ENCODE measurements around the gene CCNI2. TPM values are rescaled to one million over a fixed set of nuclear protein-coding genes. Genes with fewer than 3 reads are reported as not detected.

The CCNI2 gene, protein sequence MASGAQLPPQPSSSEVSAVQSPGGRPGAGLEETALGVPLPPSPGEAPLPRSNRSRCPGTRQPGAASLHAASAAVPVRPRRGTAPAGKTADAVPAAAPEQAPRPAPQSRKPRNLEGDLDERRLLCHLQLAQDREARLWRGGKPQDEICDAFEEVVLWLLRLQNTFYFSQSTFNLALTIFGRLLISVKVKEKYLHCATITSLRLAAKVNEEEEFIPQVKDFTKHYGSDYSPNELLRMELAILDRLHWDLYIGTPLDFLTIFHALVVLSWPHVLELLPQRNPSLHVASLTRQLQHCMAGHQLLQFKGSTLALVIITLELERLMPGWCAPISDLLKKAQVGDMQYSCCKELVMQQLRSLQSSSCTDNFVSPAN
- under 0.01 and 0.11 TPM in 2 replicates for total RNA-seq

GRCh38 chr5:132746954-132747615 is at the start of gene CCNI2:
Gene CCNI2 (plus strand): TSS chr5:132747426. CDS start chr5:132747496, 70 bp downstream.

GRCh38 chr5:132736853-132737833 is 10.1 kb upstream of the CCNI2 start, which contains the start of gene KIF3A:
Gene KIF3A (minus strand): TSS chr5:132737546. CDS start chr5:132737419, 127 bp downstream.

DNA sequence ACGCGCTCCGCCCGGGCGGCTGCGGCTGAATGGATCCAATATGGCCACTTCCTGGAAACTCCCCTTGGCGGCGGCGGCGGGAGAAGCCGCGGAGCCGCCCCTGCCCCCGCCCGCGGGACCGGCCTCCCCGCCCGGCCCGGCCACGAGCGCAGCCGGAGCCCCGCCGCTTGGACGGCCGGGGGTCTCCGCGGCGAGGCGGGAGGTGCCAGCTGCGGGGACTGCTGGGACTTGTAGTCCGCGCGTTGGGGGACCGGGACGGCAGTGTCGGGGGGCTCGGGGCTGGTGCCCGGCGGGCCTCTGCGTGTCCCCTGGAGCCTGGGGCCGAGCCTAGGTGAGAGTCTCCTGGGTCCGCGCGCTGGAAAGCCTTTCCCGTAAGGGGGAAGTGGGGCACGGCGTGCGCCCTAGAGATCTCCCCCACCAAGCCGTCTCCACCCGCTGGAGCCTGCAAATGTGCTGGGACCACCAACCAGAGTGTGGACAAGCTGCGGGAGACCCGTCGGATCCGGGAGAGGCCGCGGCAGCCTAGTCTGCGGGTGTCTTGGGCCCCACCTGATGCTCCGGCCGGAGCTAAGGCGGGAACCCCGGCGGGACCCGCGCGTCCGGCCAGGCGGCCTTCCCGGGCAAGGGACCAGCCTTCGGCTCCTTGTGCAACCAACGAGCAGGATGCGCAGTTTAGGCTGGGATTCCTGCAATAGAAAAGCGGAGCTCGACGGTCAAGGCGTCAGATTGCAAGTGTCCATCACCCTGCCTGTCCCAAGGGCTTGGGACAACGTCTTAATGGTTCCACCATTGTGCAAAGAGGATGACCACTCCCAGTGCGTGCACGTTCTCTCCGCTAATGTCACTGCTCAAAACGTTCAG is 30.2 kb downstream of the CCNI2 start, which contains the start of gene SEPTIN8:
Gene SEPTIN8 (minus strand): TSS at position 31 of the 861 bp plus-strand sequence. CDS start 102 bp downstream, outside the sequence.

Other genes with a start within 250 kb of the CCNI2 start
- gene IL5, start 203.9 kb upstream of the CCNI2 start, total RNA-seq: not detected in 2 replicates
- 7.3 and 12.0 TPM in 2 replicates for gene RAD50, start 190.4 kb upstream of the CCNI2 start, total RNA-seq
- gene IL13, start 89.3 kb upstream of the CCNI2 start, total RNA-seq: not detected in 2 replicates
- not detected in 2 replicates for gene IL4, start 73.4 kb upstream of the CCNI2 start, total RNA-seq
- gene KIF3A, start 9.9 kb upstream of the CCNI2 start, total RNA-seq: 3.9 and 7.6 TPM in 2 replicates
- 28.2 and 28.5 TPM in 2 replicates for gene SEPTIN8, start 29.8 kb downstream of the CCNI2 start, total RNA-seq
- under 0.01 TPM in 1 of 2 replicates, not detected in the other for gene SOWAHA, start 65.9 kb downstream of the CCNI2 start, total RNA-seq
- 2.1 and 2.4 TPM in 2 replicates for gene SHROOM1, start 83.2 kb downstream of the CCNI2 start, total RNA-seq
- under 0.01 and 0.09 TPM in 2 replicates for gene GDF9, start 119.0 kb downstream of the CCNI2 start, total RNA-seq
- 72.2 and 74.8 TPM in 2 replicates for gene UQCRQ, start 119.2 kb downstream of the CCNI2 start, total RNA-seq
- gene LEAP2, start 126.2 kb downstream of the CCNI2 start, total RNA-seq: 0.09 and 0.11 TPM in 2 replicates
- 26.6 and 28.7 TPM in 2 replicates for gene AFF4, start 216.2 kb downstream of the CCNI2 start, total RNA-seq

Measured in dermis lymphatic vessel endothelial cell (primary cell).